ENCODE data around the gene ZBTB16.

- TF ChIP-seq POLR2A (IDR thresholded peaks at IDR 0.05): no peak
- no peak for TF ChIP-seq CTCF (IDR thresholded peaks at IDR 0.05)
These were observed 35.0 kb downstream of the ZBTB16 start for GRCh38 chr11:114094516-114094915.

Measured in testis (tissue), 2 donors.